OCI-LY7 (cell line): ENCODE data around the gene CRTC1. TPM values are rescaled to one million over a fixed set of nuclear protein-coding genes. Genes with fewer than 3 reads are reported as not detected.
"Not testable (repeated sequence)": the region's sequence is repeated elsewhere in the genome, so short reads cannot be mapped to it uniquely, and the experiment has no call there.

Source experiments
- BruUV-seq: library from RNA; stranded (reverse); fragments of 400-500 nt; replicated peaks from 2 replicates; lab custom pipeline; 2021; lab: Mats Ljungman, UMichigan
- CTCF ChIA-PET: fragments of 300-600 bp; sonication (Branson Sonifier 250); formaldehyde crosslinking; loops from one replicate; lab custom pipeline; 2022; ENCODE audit warnings: antibody characterized with exemption; ENCODE audit not compliant: unreplicated experiment; lab: Charles Lee
- POLR2A ChIA-PET: fragments of 300-600 bp; sonication (Branson Sonifier 250); formaldehyde crosslinking; loops from one replicate; lab custom pipeline; 2022; ENCODE audit warnings: antibody characterized with exemption; lab: Charles Lee
- DNase-seq: peaks from one replicate; pipeline ENCODE4 v3.0.0-alpha.2; 2015; ENCODE audit warnings: low spot score
- H2AFZ ChIP-seq: fragments of 200-600 bp; sonication (generic), shearing (Covaris generic); 2 replicates; pipeline ENCODE4 v1.6.1; 2014; ENCODE audit warnings: mild to moderate bottlenecking, antibody characterized with exemption, low read length, moderate library complexity
- H3K27ac ChIP-seq: fragments of 200-600 bp; sonication (generic); 2 replicates; pipeline ENCODE4 v1.5.1; 2014; ENCODE audit warnings: mixed run types, low read depth, mild to moderate bottlenecking, moderate library complexity, low read length, inconsistent platforms; ENCODE audit not compliant: poor library complexity, severe bottlenecking
- H3K36me3 ChIP-seq: fragments of 200-600 bp; sonication (generic); 2 replicates; pipeline ENCODE4 v1.6.1; 2014; ENCODE audit warnings: mild to moderate bottlenecking, antibody characterized with exemption, low read length, moderate library complexity, mixed read lengths; ENCODE audit not compliant: insufficient read depth
- H3K4me1 ChIP-seq: fragments of 200-600 bp; sonication (generic); 2 replicates; pipeline ENCODE4 v1.5.1; 2014; ENCODE audit warnings: mild to moderate bottlenecking, low read length; ENCODE audit not compliant: insufficient read depth, poor library complexity, severe bottlenecking
- H3K4me2 ChIP-seq: fragments of 200-600 bp; sonication (generic); 2 replicates; pipeline ENCODE4 v1.6.1; 2014; ENCODE audit warnings: mild to moderate bottlenecking, low read length
- H3K4me3 ChIP-seq: fragments of 200-600 bp; sonication (generic); 2 replicates; pipeline ENCODE4 v1.5.1; 2014; ENCODE audit warnings: mild to moderate bottlenecking, low read depth, low read length; ENCODE audit not compliant: poor library complexity, severe bottlenecking
- H3K79me2 ChIP-seq: fragments of 200-600 bp; sonication (generic); 2 replicates; pipeline ENCODE4 v1.6.1; 2016; ENCODE audit warnings: low read depth, mild to moderate bottlenecking, low read length, moderate library complexity, mixed read lengths; ENCODE audit not compliant: insufficient read depth
- H3K9me2 ChIP-seq: fragments of 200-600 bp; sonication (generic); 2 replicates; pipeline ENCODE4 v1.6.1; 2016; ENCODE audit warnings: mild to moderate bottlenecking, low read length, mixed read lengths; ENCODE audit not compliant: insufficient read depth
- H3K9me3 ChIP-seq: fragments of 200-600 bp; sonication (generic); 2 replicates; pipeline ENCODE4 v1.6.1; 2014; ENCODE audit warnings: mild to moderate bottlenecking, mixed run types, low read length, mixed read lengths
- H4K20me1 ChIP-seq: fragments of 200-600 bp; sonication (generic); 2 replicates; pipeline ENCODE4 v1.6.1; 2014; ENCODE audit warnings: mild to moderate bottlenecking, antibody characterized with exemption, low read length, moderate library complexity, mixed read lengths; ENCODE audit not compliant: insufficient read depth
- CTCF ChIP-seq: fragments of 200-600 bp; sonication (generic); conservative IDR thresholded peaks from 2 replicates; pipeline ENCODE4 v1.5.1; 2014; ENCODE audit warnings: mild to moderate bottlenecking, antibody characterized with exemption, low read length, moderate library complexity, mixed read lengths
- EZH2phosphoT487 ChIP-seq: fragments of 200-600 bp; sonication (generic); IDR thresholded peaks from 2 replicates; pipeline ENCODE4 v1.6.1; 2018; ENCODE audit warnings: low read depth, borderline replicate concordance, mild to moderate bottlenecking, mixed run types, antibody characterized with exemption, low read length, moderate library complexity, mixed read lengths
- intact Hi-C: fragments of 100-400 bp; cut with micrococcal nuclease; formaldehyde crosslinking; loops from one replicate; pipeline ENCODE4 v1.10.0; 2022; ENCODE audit not compliant: unreplicated experiment
- total RNA-seq, 2 experiments: library from RNA; depleted of rRNA in 1 of 2; stranded (reverse); fragments of >200 nt in 1 of 2; shearing (Covaris generic) in 1 of 2; gene quantifications; 2 replicates each; pipeline ENCODE4 v1.2.3, GENCODE V29; 2014 to 2022

CRTC1 gene
- total RNA-seq, 2 experiments from 2014 or later: 4.1 to 10.3 TPM

DNA sequence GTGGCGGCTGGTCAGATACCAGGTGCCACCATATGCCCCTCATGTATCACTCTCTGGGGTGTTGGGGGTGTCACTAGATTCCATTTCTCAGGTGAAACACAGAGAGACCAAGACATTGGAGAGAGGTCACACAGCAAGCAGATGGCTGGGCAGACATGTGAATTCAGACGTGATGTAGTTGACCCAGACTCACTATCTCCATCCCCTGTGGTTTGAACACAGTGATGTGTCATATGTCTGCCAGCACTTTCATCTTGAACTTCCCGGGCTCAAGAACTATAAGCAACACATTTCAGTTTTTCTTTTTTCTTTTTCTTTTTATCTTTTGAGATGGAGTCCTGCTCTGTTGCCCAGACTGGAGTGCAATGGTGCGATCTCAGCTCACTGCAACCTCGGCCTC, 132.2 kb downstream of the CRTC1 start:
- Histone ChIP-seq H3K4me3 (no peak overlapping the region), H3K79me2 (no peaks in the 10 kb centered on the region), H3K9me2 (no peaks in the 10 kb centered on the region), H3K4me1 (no peaks in the 10 kb centered on the region), H2AFZ (no peak overlapping the region), H4K20me1 (no peaks in the 10 kb centered on the region), H3K4me2 (no peak overlapping the region), H3K27ac (no peak overlapping the region), H3K36me3 (no peaks in the 10 kb centered on the region), H3K9me3 (no peaks in the 10 kb centered on the region)
- intact Hi-C loops: no loop called here
- DNase-seq: no peak
- ChIA-PET CTCF (no interaction called here), POLR2A (interaction anchor here (0.6 kb wide), 1 partner anchor 127 kb away, joined by 3 read pairs; no protein-coding TSS in a partner anchor)
- no TSS peak for BruUV-seq
- TF ChIP-seq CTCF (no peak), EZH2phosphoT487 (no peak)

DNA sequence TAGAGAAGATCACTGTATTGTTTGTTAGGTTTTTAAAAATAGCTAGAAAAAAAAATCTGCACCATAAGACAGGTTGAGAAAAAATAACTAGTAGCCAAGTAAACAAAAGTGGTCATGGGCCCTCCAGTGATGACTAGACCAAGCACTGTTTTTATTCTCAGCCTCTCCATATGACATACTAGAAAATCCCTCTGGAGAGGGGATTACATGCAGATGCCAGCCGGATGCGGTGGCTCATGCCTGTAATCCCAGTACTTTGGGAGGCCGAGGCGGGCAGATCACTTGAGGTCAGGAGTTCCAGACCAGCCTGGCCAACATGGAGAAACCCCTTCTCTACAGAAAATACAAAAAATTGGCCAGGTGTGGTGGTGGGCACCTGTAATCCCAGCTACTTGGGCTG, 133.2 kb downstream of the CRTC1 start:
- H3K4me2 ChIP-seq, H3K9me2 ChIP-seq, BruUV-seq, DNase-seq, POLR2A ChIA-PET, H3K36me3 ChIP-seq, H4K20me1 ChIP-seq, CTCF ChIA-PET, H3K4me1 ChIP-seq, H3K79me2 ChIP-seq, H3K4me3 ChIP-seq, H3K27ac ChIP-seq, H3K9me3 ChIP-seq, H2AFZ ChIP-seq, intact Hi-C loops: not testable (repeated sequence)

- H3K4me2 ChIP-seq: no peak overlapping the region
- H3K79me2 ChIP-seq: no peaks in the 10 kb centered on the region
- H3K9me2 ChIP-seq: no peaks in the 10 kb centered on the region
- ChIA-PET CTCF (no interaction called here), POLR2A (no interaction called here)
- H3K4me3 ChIP-seq: no peak overlapping the region
- no peak overlapping the region for H3K27ac ChIP-seq
- TF ChIP-seq EZH2phosphoT487 (no peak), CTCF (no peak)
- no peaks in the 10 kb centered on the region for H3K9me3 ChIP-seq
- H4K20me1 ChIP-seq: no peaks in the 10 kb centered on the region
- no peak overlapping the region for H2AFZ ChIP-seq
- DNase-seq: no peak
- BruUV-seq: no TSS peak
- intact Hi-C loops: no loop called here
- no peaks in the 10 kb centered on the region for H3K36me3 ChIP-seq
- H3K4me1 ChIP-seq: no peaks in the 10 kb centered on the region
These were observed 134.1 kb downstream of the CRTC1 start for GRCh38 chr19:18817574-18817973.
